ENCODE results near the gene ST6GAL1. TPM values are rescaled to one million over a fixed set of nuclear protein-coding genes. Genes with fewer than 3 reads are reported as not detected.

ST6GAL1 gene
- total RNA-seq, 1 donor from 2014 or later: 32.5 TPM

DNA sequence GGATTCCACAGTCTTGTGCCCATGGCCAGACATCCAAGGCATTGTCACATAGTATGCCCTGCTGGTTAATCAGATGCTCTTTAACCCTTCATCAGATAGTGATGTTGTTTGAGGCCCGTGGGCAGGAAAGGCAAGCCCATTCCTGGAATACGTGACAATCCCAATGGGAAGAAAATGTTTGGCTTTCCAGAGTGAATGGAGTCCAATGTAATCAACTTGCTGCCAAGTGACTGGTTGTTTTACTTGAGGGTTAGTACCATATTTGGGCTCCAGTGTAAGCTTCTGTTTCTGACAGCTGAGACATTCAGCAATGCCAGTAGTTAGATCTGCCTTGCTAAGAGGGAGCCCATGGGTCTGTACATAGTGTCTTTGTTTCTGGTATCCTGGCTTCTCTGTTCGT lies 177.7 kb downstream of the ST6GAL1 start:
- DNase-seq (ENCODE audit: low read depth in 2 of 2): no peak

DNA sequence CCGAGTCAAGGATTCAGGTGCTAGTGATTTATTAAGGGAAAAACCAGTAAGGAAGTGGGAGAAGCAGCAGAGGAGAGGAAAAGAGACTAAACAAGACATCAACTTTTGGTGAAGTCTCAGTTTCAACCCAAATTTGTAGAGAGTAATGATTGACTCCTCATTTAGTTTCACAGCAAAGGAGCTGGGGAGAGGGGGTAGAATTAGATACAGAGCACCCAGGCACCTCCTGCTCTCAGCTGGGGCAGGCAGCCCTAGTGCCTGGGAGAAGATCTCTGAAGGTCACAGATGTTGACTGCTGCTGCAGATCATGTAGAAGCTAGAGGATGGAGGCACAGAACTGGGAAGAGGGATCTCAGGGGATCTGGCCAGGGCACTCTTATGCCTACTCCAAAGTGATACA lies 179.8 kb downstream of the ST6GAL1 start:
- no peak for DNase-seq (ENCODE audit: low read depth in 2 of 2)

DNA sequence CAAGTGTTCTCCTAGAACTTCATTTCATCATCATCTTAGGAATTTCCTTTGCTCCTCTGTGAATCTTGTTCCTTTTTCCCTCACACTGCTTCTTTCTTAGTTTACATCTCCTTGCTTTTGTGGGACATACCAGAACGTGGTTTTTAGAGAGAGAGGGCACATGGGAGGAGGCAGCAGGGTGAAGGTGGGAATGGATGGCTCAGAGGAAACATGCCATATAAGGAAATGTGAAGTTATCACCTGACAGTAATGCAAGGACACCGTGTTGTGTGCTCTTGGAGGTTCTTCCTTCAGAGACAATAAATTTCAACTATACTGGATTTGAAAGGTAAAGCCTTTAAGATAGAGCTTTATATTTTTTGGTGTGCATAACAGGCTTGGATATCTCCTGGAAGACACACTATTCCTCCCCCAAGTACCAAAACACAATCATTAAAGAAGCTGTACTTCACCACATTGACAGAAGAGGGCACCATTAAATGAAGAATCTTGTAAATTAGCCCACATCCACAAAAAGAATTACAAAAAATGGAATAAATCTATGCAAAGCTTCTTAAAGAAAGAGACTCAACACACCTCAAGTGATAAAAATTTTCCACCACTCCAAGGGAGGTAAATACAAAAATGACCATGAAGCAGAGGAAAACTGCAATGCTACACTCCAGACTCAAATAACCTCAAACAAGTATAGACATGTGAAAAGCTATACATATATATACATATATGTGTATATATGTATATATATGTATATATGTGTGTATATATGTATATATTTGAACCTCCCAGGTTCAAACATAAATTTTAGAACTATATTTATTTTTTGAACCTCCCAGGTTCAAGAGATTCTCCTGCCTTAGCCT lies 182.8 kb downstream of the ST6GAL1 start:
- DNase-seq (ENCODE audit: low read depth in 2 of 2): peak in 1 of 2 donors; percentile 52

DNA sequence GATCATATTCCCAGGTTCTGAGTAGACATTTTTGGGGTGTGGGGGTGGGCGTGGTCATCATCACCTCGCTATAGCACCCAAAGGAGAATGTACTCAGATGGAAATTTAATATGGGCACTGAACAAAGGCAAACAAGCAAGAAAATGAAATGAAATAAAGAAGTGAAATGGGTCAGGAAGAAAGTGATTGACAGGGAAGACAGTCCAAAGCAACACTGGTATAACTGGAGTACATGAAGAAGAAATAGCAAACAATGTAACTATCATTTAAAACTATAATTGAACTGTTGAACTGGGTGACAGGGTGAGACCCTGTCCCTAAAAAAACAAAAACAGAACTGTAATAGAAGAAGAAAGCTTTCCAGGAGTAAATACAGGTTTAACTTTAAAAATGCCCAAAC lies 184.2 kb downstream of the ST6GAL1 start:
- DNase-seq (ENCODE audit: low read depth in 2 of 2): no peak

DNA sequence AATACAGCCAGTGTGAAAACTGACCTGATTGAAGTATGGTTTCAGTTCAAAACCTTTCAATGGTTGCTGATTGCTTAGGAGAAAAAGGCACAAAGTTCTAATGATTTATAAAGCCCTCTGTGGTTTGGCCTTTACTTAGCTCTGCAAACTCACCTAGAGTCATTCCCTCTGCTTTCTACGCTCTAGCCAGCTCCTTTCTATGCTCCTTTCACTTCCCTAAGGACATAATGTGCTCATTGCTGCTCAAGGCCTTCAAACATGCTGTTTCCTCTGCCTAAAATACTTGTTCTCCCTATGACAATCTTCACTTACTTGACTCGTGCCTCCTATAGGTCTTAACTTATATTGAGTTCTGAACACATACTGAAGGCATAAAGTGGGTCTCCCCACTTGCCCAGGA lies 190.0 kb downstream of the ST6GAL1 start:
- no peak for DNase-seq (ENCODE audit: low read depth in 2 of 2)

DNA sequence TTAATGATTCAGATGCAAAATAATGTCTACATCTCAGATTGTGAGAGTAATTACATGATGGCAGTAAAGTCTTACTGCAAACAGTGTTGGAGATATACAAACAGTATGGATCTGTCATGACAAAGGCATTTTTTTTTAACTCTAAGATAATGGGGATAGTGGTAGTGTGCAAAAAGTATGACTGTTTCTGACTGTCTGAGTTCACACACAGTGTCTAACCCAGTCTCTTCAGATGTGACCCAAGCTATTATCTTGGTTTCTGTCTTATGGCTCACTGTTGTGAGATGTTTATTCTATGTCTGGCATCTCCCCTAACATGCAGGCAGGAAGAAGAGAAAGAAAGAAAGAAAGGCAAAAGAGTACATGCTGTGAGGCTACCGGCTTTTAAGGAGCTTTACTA lies 191.9 kb downstream of the ST6GAL1 start:
- no peak for DNase-seq (ENCODE audit: low read depth in 2 of 2)

DNA sequence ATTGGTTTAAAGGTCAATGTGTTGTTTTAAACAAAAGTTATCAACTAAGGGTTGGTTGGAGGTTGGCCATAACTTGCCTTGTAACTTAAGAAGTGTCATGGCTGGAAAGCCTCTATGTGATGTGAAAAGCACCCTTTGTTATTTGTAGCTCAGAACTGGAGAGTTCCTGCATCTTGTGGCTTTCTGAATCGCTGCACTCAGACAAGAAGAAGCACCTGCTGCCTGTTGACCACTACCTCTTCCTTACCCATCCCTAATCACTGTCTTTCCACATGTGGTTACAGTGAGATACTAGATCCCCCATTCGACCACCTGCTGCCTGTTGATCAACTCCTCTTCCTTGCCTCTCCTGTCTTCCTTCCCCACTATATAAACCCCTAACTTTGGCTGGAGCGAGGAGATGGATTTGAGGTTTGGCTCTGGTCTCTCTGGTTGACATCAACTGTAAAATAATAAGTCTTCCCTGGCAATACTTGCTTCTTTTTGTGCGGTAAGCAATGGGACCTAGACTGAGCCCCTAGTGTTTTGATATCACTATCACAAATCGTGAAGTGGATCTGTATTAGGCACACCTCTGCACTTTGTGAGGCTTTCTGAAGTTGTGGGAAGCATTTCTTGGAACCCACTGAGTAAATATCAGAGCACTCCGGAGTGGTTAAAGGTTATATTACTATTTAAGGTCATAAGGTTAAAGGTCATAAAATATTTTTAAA lies 195.1 kb downstream of the ST6GAL1 start:
- DNase-seq (ENCODE audit: low read depth in 2 of 2): no peak

Other genes with a start within 250 kb of the ST6GAL1 start
- gene KNG1, start 213.2 kb upstream of the ST6GAL1 start, total RNA-seq: not detected in 2 replicates
- gene EIF4A2, start 146.9 kb upstream of the ST6GAL1 start, total RNA-seq: 329 and 384 TPM in 2 replicates
- 12.5 and 22.1 TPM in 2 replicates for gene RFC4, start 124.0 kb upstream of the ST6GAL1 start, total RNA-seq
- gene ADIPOQ, start 87.8 kb upstream of the ST6GAL1 start, total RNA-seq: not detected in 2 replicates
- 17.7 and 24.9 TPM in 2 replicates for gene RPL39L, start 209.0 kb downstream of the ST6GAL1 start, total RNA-seq

All from dermis microvascular lymphatic vessel endothelial cell (primary cell).